KG1 (cell line): Measurements from ENCODE around the gene LUM.
"Not testable (repeated sequence)": the region's sequence is repeated elsewhere in the genome, so short reads cannot be mapped to it uniquely, and the experiment has no call there.

Experiments
- DNase-seq: peaks from one replicate; lab custom pipeline; 2025; lab: John Stamatoyannopoulos, UW

The LUM gene

GRCh38 chr12:91109581-91110310, 1.5 kb downstream of the LUM start:
- no peak for DNase-seq

- DNase-seq, result peak; percentile 21
Measured at GRCh38 chr12:91109148-91109564, 2.1 kb downstream of the LUM start.

- no peak for DNase-seq
Measured at GRCh38 chr12:91108196-91108755, 3.0 kb downstream of the LUM start.

DNA sequence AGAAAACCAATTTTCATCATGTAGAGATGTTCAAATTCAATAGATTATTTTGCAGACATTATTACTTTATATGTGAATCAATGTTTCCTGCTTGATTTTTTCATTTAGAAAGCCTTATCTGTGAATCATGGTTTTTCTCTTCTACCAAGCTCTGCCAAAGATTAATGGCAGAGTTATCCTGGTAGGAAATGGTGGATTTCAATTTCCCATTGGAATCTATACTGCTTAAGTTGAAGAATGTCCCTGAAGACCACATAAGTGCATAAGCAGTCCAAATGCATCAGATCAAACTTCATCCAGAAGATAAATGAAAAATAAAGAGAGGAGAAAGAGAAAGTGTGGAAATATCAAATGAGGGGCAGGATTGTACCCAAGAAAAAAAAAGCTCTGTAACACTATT, 5.0 kb downstream of the LUM start:
- no peak for DNase-seq

DNA sequence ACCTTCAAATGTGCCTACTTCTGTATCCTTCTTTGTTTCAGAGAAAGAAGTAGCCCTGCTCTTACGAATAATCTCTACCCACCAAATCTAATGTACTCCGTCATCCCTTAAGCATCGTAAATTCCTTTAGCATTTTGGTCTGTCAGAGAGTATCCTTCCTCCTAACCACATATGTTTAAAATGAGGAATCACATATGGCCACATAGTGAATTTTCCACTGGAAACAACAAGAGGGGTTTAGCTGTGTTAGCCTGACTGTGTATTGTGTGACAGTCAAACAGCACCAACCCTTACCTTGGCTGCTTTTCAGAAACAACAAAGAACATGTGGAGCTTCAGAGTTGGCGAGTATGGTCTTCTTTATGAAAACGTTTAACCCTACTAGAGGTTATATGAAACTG, 5.5 kb downstream of the LUM start:
- DNase-seq, result no peak

- no peak for DNase-seq
Measured at GRCh38 chr12:91104812-91105466, 6.4 kb downstream of the LUM start.

DNA sequence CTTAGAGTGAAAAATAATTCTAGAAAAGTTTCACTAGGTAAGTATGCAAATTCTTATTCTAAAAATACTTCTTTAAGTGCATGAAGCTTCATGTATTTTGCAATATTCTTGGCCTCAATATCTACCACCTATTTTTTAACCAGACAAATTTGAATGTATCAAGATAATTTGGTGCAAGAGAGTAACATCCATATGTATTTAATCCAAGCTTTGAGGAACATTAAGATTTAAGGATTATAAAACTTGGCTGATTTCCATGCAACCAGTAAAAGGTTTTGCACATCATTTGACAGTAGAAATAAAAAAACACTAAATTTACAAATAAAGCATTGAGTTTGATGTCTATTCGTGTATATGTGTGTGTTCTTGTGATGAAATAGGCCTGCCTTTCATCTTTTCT, 7.7 kb downstream of the LUM start:
- DNase-seq, result no peak

DNA sequence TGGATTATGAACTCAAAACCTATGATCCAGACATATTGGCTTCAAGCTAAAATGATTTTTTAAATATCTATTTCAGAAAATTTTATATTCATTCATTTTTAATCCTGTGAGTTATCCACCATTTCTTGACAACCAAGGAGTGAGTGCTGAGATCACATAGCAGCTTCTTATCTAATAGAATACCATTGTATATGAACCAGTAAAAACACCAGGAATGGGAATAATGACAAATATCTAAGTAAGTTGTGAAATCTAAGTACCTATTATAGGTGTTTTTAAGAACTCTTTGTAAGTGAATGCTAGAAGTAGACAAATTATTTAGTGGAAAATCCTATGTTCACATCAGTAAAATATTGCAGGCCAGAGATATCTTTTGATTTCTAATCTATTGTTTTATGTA, 8.2 kb downstream of the LUM start:
- DNase-seq, result no peak

DNA sequence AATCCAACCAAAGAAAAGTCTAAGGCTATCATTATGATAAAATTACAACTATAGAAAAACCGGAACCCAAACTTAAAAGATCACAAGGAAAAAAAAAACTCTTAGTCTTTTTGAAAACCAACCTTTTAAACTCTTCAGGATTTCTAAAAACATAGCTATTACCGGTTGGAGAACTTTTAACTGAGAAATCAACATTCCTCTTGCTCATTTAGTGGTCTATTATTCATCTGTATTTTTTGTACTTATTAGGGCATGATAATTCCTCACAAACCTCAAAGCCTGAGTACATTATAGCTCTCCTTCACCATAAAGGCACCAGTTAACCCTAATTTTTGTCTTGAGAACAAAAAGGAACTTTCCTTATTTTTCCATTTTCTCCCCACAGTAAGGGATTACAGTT, 10.4 kb downstream of the LUM start:
- DNase-seq, result no peak

DNA sequence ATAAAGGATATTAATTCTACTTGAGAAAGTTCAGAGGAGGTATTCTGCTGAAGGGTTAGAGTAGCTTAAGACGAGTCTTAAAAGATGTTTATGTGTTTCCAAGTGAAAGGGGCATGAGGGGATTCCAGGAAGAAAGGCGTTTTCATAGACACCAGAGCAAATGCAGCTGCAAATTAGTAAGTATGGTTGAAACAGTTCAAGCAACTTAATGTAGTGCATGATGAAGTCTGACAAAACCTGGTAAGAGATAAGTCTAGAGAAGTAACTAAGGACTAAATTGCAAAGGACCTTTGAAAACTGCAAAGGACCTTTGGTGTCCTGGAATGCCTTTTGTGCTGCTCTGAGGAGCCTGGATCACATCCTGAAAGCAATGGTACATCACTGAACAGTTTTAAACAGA, 11.5 kb downstream of the LUM start:
- no peak for DNase-seq

GRCh38 chr12:91099341-91099740, 12.0 kb downstream of the LUM start:
- DNase-seq, result no peak

GRCh38 chr12:91098941-91099340, 12.4 kb downstream of the LUM start:
- no peak for DNase-seq

- no peak for DNase-seq
Measured at GRCh38 chr12:91098461-91098860, 12.8 kb downstream of the LUM start.

DNA sequence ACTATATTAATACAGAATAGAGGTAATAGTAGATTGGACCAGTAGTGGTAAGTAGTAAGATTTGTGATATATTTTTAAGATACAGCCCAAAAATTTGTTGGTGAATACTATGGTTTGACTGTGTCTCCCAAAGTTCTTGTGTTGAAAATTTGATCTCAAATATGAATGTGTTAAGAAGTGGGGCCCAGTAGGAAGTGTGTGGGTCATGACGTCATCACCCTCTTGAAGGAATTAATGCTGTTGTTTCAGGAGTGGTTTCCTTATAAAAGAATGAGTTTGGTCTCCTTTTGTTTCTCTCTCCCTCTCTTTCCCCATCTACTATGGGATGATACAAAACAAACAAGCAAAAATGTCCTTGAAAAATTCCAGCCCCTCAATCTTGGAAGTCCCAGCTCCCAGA, 16.3 kb downstream of the LUM start:
- no peak for DNase-seq

DNA sequence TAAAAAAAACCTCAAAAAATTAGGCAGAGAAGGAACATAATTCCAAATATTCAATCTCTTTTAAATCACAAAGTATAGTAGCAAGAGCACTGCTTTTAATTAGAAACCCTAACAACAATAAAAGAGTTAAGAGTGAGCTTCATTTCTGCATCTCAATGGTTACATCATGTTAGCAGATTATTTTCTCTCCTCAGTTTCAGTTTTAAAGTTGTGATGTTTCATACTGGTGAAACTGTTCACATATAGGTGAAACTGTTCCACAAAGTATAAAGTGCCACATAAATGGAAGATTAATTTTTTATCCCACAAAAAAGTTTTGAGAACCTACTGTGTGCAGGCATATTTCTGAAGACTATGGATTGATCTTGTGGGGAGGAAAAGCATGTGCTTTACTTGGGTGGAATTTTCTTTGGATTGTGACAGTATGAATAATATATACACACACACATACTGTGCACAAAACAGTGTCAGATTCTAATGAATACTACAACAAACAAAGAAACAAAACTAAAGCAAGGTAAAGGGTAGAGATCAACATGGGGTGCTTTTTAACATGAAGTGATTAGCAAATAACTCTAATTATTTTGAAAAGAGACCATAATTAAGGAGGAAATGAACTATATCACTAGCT, 17.1 kb downstream of the LUM start:
- DNase-seq, result no peak

GRCh38 chr12:91093341-91093740, 18.0 kb downstream of the LUM start:
- DNase-seq, result no peak

GRCh38 chr12:91091916-91092715, 19.2 kb downstream of the LUM start:
- DNase-seq, result no peak

- not testable (repeated sequence) for DNase-seq
Measured at GRCh38 chr12:91089953-91090352, 21.3 kb downstream of the LUM start.

DNA sequence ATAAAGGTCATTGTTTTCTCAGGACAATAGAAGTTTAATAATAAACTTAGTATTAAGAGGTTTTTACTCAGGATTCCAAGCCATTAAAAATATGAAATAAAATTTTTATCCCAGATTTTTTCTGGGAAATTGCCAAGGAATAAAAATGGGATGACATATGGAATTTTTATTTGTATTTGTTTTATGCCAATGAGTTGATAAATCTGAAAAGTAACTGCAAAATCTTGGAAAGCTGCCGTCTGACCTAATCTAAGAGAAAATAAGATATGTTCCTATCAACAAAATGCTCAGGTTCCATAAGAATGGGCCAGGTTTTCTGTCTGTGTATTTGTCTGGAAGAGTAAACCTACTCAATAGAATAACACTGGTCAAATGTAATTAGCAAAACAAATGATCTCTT, 31.3 kb downstream of the LUM start:
- no peak for DNase-seq

DNA sequence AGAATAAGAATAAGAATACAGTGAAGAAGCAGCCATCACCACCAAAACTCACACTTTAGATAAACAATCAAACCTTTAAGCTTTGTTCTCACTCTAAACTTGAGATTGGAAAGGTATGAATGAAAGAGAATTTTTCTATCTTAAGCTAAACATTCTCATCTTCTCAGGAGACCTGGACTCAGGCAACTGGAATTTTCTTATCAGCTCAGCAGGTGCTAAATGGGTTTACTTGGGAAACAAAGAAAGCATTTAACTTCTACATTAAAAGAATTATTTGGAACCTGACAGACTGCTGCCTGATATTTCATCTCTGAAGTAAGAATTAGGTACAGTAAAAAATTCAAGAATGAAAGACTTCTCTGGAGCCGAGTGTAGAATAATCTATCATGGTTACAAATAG, 32.8 kb downstream of the LUM start:
- no peak for DNase-seq

DNA sequence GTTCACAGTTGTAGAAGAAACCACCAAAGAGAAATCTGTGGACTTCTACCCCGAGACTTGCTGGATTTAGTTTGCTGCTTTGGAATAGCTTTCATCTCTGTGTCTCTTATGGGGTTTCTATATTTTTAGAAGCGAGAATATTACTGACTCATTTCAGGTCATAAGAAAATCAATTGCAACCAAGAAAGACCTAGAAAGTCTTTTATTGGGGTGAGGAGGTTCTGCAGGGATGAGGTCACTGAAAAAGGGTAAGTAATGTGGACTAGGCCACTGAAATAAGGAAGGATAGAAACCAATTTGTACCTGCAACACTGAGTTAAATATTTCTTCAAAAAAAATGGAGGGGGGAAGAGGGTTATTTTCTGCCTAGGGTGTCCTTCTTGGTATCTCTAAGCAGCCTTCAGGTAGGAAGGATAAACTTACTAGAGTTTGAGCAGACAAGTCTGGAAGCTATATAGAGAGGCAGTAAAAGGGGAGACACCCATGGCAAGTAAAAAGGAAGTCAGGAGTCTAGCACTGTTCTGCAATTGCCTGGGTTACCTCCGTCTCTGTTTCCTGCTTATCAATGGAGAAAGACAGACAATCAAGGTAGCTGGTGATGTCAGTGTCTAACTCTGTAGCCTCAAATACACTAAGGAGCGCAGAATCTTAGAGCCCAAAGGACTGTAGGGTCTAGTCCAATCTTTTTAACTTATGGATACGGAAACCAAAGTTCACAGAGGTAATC, 33.9 kb downstream of the LUM start:
- no peak for DNase-seq

- no peak for DNase-seq
Measured at GRCh38 chr12:91074851-91075250, 36.4 kb downstream of the LUM start.
